ENCODE results near the gene MAPK14.
"Not testable (repeated sequence)": the region's sequence is repeated elsewhere in the genome, so short reads cannot be mapped to it uniquely, and the experiment has no call there.

MAPK14 gene

GRCh38 chr6:36027501-36028087 lies at the start of gene MAPK14:
Gene MAPK14 (plus strand): TSS chr6:36027808. CDS start chr6:36028158, 350 bp downstream.
- no peaks in the 10 kb centered on the region for H3K9me3 Mint-ChIP-seq (ENCODE audit: low read depth)
- H3K27ac Mint-ChIP-seq: peak within 1 kb of the TSS; percentile 90
- H3K27me3 Mint-ChIP-seq: peaks cover 19% of the 10 kb centered on the region
- H3K4me3 Mint-ChIP-seq: peak within 1 kb of the TSS; percentile 91
- peaks cover 8% of the 10 kb centered on the region for H3K36me3 Mint-ChIP-seq
- H3K4me1 Mint-ChIP-seq (ENCODE audit: low read depth): peaks cover 43% of the 10 kb centered on the region

- H3K9me3 Mint-ChIP-seq (ENCODE audit: low read depth); H3K4me1 Mint-ChIP-seq (ENCODE audit: low read depth); H3K27ac Mint-ChIP-seq; H3K36me3 Mint-ChIP-seq; H3K4me3 Mint-ChIP-seq; H3K27me3 Mint-ChIP-seq: not testable (repeated sequence)
These were observed 47.5 kb upstream of the MAPK14 start for GRCh38 chr6:35980126-35980525.

GRCh38 chr6:35980991-35981645 lies 46.5 kb upstream of the MAPK14 start:
- no peaks in the 10 kb centered on the region for H3K27me3 Mint-ChIP-seq
- H3K36me3 Mint-ChIP-seq: no peaks in the 10 kb centered on the region
- no peaks in the 10 kb centered on the region for H3K9me3 Mint-ChIP-seq (ENCODE audit: low read depth)
- H3K27ac Mint-ChIP-seq: no peak overlapping the region
- no peak overlapping the region for H3K4me3 Mint-ChIP-seq
- peaks cover 1% of the 10 kb centered on the region for H3K4me1 Mint-ChIP-seq (ENCODE audit: low read depth)

- H3K27me3 Mint-ChIP-seq: no peaks in the 10 kb centered on the region
These were observed 42.9 kb upstream of the MAPK14 start for GRCh38 chr6:35984701-35985100.

GRCh38 chr6:35988047-35988446 lies 39.6 kb upstream of the MAPK14 start:
- H3K4me3 Mint-ChIP-seq; H3K4me1 Mint-ChIP-seq (ENCODE audit: low read depth); H3K27me3 Mint-ChIP-seq; H3K9me3 Mint-ChIP-seq (ENCODE audit: low read depth); H3K27ac Mint-ChIP-seq; H3K36me3 Mint-ChIP-seq: not testable (repeated sequence)

More at GRCh38 chr6:35984701-35985100, 42.9 kb upstream of the MAPK14 start:
- H3K27ac Mint-ChIP-seq: no peak overlapping the region
- no peaks in the 10 kb centered on the region for H3K36me3 Mint-ChIP-seq
- peaks cover 1% of the 10 kb centered on the region for H3K4me1 Mint-ChIP-seq (ENCODE audit: low read depth)
- H3K9me3 Mint-ChIP-seq (ENCODE audit: low read depth): no peaks in the 10 kb centered on the region
- no peak overlapping the region for H3K4me3 Mint-ChIP-seq

- Mint-ChIP-seq H3K36me3 (no peaks in the 10 kb centered on the region), H3K9me3 (ENCODE audit: low read depth) (no peaks in the 10 kb centered on the region), H3K4me3 (no peak overlapping the region), H3K27ac (no peak overlapping the region), H3K4me1 (ENCODE audit: low read depth) (no peaks in the 10 kb centered on the region), H3K27me3 (peaks cover 4% of the 10 kb centered on the region)
These were observed 34.5 kb upstream of the MAPK14 start for GRCh38 chr6:35993150-35993549.

GRCh38 chr6:36000451-36000850 lies 27.2 kb upstream of the MAPK14 start:
- H3K4me3 Mint-ChIP-seq: no peak overlapping the region
- no peaks in the 10 kb centered on the region for H3K4me1 Mint-ChIP-seq (ENCODE audit: low read depth)
- no peak overlapping the region for H3K27ac Mint-ChIP-seq
- H3K36me3 Mint-ChIP-seq: peaks cover 2% of the 10 kb centered on the region
- H3K9me3 Mint-ChIP-seq (ENCODE audit: low read depth): no peaks in the 10 kb centered on the region
- peaks cover 6% of the 10 kb centered on the region for H3K27me3 Mint-ChIP-seq

- H3K9me3 Mint-ChIP-seq (ENCODE audit: low read depth): no peaks in the 10 kb centered on the region
- peaks cover 3% of the 10 kb centered on the region for H3K27me3 Mint-ChIP-seq
- no peaks in the 10 kb centered on the region for H3K4me1 Mint-ChIP-seq (ENCODE audit: low read depth)
- H3K27ac Mint-ChIP-seq: no peak overlapping the region
- H3K4me3 Mint-ChIP-seq: no peak overlapping the region
- peaks cover 3% of the 10 kb centered on the region for H3K36me3 Mint-ChIP-seq
These were observed 11.9 kb upstream of the MAPK14 start for GRCh38 chr6:36015666-36016065.

GRCh38 chr6:36018339-36018738 lies 9.3 kb upstream of the MAPK14 start:
- peaks cover 3% of the 10 kb centered on the region for H3K36me3 Mint-ChIP-seq
- no peak overlapping the region for H3K27ac Mint-ChIP-seq
- no peak overlapping the region for H3K4me3 Mint-ChIP-seq
- H3K9me3 Mint-ChIP-seq (ENCODE audit: low read depth): no peaks in the 10 kb centered on the region
- no peaks in the 10 kb centered on the region for H3K4me1 Mint-ChIP-seq (ENCODE audit: low read depth)
- H3K27me3 Mint-ChIP-seq: peaks cover 3% of the 10 kb centered on the region

GRCh38 chr6:36019167-36019566 lies 8.4 kb upstream of the MAPK14 start:
- H3K27me3 Mint-ChIP-seq: peaks cover 10% of the 10 kb centered on the region
- H3K36me3 Mint-ChIP-seq: peaks cover 3% of the 10 kb centered on the region
- H3K4me1 Mint-ChIP-seq (ENCODE audit: low read depth): peaks cover 5% of the 10 kb centered on the region
- no peak overlapping the region for H3K27ac Mint-ChIP-seq
- H3K9me3 Mint-ChIP-seq (ENCODE audit: low read depth): no peaks in the 10 kb centered on the region
- H3K4me3 Mint-ChIP-seq: no peak overlapping the region

- Mint-ChIP-seq H3K4me1 (ENCODE audit: low read depth) (peaks cover 10% of the 10 kb centered on the region), H3K9me3 (ENCODE audit: low read depth) (no peaks in the 10 kb centered on the region), H3K27me3 (peaks cover 16% of the 10 kb centered on the region), H3K4me3 (no peak overlapping the region), H3K27ac (no peak overlapping the region), H3K36me3 (peaks cover 5% of the 10 kb centered on the region)
These were observed 7.5 kb upstream of the MAPK14 start for GRCh38 chr6:36020154-36020553.

GRCh38 chr6:36023996-36024795 lies 3.4 kb upstream of the MAPK14 start, which contains the start of gene SLC26A8:
Gene SLC26A8 (minus strand): TSS chr6:36024641. CDS start chr6:36019707, 4,934 bp downstream.
- Mint-ChIP-seq H3K4me3 (no peak within 1 kb of the TSS), H3K27ac (no peak within 1 kb of the TSS)

GRCh38 chr6:36025260-36025931 lies 2.2 kb upstream of the MAPK14 start:
- H3K4me3 Mint-ChIP-seq: no peak overlapping the region

More at GRCh38 chr6:36023996-36024795, 3.4 kb upstream of the MAPK14 start, which contains the start of gene SLC26A8:
- Mint-ChIP-seq H3K9me3 (ENCODE audit: low read depth) (no peaks in the 10 kb centered on the region), H3K27me3 (peaks cover 19% of the 10 kb centered on the region), H3K4me1 (ENCODE audit: low read depth) (peaks cover 16% of the 10 kb centered on the region), H3K36me3 (peaks cover 2% of the 10 kb centered on the region)

GRCh38 chr6:36025932-36026327 lies 1.7 kb upstream of the MAPK14 start:
- H3K27ac Mint-ChIP-seq: no peak overlapping the region
- H3K4me1 Mint-ChIP-seq (ENCODE audit: low read depth): peaks cover 30% of the 10 kb centered on the region
- no peak overlapping the region for H3K4me3 Mint-ChIP-seq
- no peaks in the 10 kb centered on the region for H3K9me3 Mint-ChIP-seq (ENCODE audit: low read depth)
- peaks cover 19% of the 10 kb centered on the region for H3K27me3 Mint-ChIP-seq
- peaks cover 4% of the 10 kb centered on the region for H3K36me3 Mint-ChIP-seq

More at GRCh38 chr6:36025260-36025931, 2.2 kb upstream of the MAPK14 start:
- H3K36me3 Mint-ChIP-seq: peaks cover 2% of the 10 kb centered on the region
- H3K27ac Mint-ChIP-seq: no peak overlapping the region
- H3K9me3 Mint-ChIP-seq (ENCODE audit: low read depth): no peaks in the 10 kb centered on the region
- H3K4me1 Mint-ChIP-seq (ENCODE audit: low read depth): peaks cover 26% of the 10 kb centered on the region
- H3K27me3 Mint-ChIP-seq: peaks cover 19% of the 10 kb centered on the region
